Cardiac fibroblast (primary cell): ENCODE results near the gene ALDOC.
A peak's percentile ranks its signal among the peaks of the same experiment; 100 is the strongest.

ENCODE experiments used
- DNase-seq, 2 donors: peaks; one replicate each; pipeline versions ENCODE4 v3.0.0 to v3.0.0-alpha.2; 2010; ENCODE audit warnings: low read depth in 2 of 2
- H3K4me3 ChIP-seq, 2 donors: replicated peaks in 1 of 2; 1 replicate in 1 of 2; 2 replicates in 1 of 2; pipeline ENCODE4 v1.5.1; 2011; ENCODE audit warnings: low read depth in 2 of 2, low read length in 2 of 2, mild to moderate bottlenecking in 2 of 2, moderate library complexity in 1 of 2
- TF ChIP-seq, protein P1 (sequence below): IDR thresholded peaks from one replicate; pipeline ENCODE4 v1.5.1; 2011; ENCODE audit warnings: low read depth, mild to moderate bottlenecking, low read length, inconsistent platforms

ALDOC gene

DNA sequence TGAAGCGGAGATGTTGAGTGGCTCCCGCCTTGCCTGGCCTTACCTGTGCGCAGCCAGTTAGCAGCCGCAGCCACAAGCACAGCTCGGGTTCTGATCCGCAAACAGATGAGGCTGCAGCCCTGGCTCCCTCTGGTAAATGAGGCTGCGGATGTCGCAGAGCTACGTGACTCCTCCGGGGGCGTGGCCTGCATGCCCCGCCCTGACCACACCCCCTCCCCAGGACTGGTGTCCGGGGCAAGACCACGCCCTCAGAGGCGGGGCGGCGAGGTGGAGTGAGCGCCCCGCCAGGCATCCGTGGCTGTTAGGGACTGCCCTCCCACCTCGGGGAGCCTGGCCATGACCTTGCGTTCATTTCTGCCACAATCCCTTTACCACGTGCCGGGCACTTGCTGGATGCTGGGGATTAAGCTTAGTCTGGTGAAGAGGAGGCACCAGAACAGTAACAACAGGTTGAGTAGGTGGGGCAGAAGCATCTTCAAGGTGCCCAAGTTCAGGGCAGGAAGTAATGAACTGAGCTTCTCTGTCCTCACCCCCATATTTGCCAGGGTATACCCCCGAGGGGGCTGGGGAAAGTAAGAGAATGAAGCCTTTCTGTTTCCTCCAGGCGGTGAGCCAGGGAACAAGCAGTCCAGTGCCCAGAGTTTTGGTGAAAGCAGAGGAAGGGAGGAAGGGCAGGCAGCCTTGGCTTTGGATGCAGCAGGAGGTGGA, at the start of gene ALDOC:
Gene ALDOC, minus strand, starts transcription at position 138 of the 708 bp plus-strand sequence. CDS start 1,363 bp downstream, outside the sequence.
- TF ChIP-seq, protein P1, sequence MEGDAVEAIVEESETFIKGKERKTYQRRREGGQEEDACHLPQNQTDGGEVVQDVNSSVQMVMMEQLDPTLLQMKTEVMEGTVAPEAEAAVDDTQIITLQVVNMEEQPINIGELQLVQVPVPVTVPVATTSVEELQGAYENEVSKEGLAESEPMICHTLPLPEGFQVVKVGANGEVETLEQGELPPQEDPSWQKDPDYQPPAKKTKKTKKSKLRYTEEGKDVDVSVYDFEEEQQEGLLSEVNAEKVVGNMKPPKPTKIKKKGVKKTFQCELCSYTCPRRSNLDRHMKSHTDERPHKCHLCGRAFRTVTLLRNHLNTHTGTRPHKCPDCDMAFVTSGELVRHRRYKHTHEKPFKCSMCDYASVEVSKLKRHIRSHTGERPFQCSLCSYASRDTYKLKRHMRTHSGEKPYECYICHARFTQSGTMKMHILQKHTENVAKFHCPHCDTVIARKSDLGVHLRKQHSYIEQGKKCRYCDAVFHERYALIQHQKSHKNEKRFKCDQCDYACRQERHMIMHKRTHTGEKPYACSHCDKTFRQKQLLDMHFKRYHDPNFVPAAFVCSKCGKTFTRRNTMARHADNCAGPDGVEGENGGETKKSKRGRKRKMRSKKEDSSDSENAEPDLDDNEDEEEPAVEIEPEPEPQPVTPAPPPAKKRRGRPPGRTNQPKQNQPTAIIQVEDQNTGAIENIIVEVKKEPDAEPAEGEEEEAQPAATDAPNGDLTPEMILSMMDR = no peak
- DNase-seq = peak; percentile 90 to 96
- H3K4me3 ChIP-seq = peak within 1 kb of the TSS; percentile 38 to 47

DNA sequence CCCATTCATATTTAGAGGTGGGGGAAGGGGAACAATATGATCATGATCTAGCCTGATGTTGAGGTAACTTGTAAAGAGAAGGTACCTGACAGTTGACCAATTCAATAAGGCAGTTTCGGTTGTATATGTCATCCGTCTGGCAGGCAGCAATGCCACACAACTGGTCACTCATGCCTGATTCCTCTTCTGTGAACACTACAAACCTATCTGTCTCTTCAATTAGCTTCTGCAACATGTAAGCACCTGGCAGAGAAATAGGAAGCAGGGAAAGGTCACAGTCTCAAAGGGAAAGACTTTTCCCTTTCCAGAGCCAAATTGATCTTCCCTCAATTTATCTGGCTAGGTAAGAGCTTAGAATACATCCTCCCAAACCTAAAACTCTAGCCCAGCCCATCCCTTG, 47.5 kb upstream of the ALDOC start:
- DNase-seq = no peak
- TF ChIP-seq, protein P1 = no peak
- H3K4me3 ChIP-seq = no peak overlapping the region

DNA sequence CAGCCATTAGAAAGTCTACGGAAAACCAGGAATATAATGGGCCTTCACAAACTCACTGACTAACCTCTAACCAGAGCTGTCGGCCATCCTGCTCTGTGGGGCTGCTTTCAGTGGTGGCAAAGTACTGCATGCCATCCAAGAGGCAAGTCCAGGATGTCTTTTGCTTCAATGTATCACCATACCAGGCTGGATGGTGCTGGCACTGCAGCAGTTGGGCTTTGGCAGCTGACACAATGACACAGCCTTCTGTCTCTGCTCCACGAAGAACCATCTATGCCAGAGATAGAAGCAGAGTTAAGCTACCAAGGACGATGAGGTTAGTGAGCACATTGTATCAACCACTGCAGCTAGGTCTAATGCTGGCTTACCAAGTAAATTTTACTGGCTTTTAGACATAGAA, 47.0 kb upstream of the ALDOC start:
- DNase-seq = no peak
- TF ChIP-seq, protein P1 = no peak
- H3K4me3 ChIP-seq = no peak overlapping the region

DNA sequence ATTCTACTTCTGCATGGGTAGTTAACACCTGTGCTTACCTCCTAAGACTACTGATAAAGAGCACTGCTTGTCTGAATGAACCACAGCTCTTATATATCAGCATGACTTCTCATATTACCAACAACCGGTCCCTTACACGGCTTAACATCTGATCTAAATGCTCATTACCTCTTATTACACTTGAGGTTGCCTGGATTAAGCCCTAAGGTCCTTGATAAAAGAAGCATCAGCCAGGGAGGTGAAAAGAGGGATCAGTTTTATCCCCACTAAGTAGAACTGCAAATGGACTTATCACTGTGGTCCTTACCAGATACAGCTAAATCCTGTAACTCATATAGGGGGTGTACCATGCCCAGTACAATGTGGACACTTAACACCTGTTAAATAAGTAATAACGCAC, 45.5 kb upstream of the ALDOC start:
- no peak overlapping the region for H3K4me3 ChIP-seq
- no peak for DNase-seq
- TF ChIP-seq, protein P1 = no peak

DNA sequence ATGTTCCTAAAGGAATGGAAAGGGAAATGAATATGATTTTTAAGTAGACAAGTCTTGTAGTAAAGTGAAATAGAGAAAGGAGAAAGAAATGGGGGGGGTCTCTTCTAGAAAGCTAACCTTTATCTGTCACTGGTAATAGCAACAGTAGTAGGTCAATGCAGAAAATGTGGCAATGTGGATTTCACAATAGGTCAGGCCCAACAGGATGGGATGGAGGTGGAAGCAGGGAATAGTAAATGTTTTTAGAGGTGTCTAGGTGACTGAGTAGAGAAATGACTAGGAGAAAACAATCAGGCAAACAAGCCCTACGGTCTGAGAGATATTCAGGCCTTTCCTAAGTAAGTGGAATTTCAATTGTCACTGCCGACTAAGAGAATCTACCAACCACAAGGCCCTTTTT, 43.3 kb upstream of the ALDOC start:
- H3K4me3 ChIP-seq = no peak overlapping the region
- no peak for DNase-seq
- TF ChIP-seq, protein P1 = no peak

DNA sequence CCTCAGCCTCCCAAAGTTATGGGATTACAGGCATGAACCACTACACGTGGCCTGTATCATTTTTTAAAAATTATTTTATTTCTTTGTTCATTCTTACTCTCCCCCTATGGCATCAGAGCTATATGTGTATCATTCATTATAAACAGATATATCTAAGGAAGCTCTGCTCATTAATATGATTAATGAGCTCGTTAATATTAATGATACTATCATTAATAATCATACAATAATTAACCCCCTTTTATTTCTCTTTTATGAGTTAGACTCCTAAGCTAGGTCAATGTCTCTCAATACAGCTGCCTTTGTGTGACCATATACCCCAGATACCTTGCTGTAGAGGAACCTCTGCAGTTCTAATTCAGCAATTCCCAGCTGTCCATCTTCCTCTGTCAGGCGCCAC, 41.8 kb upstream of the ALDOC start:
- no peak overlapping the region for H3K4me3 ChIP-seq
- no peak for DNase-seq
- TF ChIP-seq, protein P1 = no peak

DNA sequence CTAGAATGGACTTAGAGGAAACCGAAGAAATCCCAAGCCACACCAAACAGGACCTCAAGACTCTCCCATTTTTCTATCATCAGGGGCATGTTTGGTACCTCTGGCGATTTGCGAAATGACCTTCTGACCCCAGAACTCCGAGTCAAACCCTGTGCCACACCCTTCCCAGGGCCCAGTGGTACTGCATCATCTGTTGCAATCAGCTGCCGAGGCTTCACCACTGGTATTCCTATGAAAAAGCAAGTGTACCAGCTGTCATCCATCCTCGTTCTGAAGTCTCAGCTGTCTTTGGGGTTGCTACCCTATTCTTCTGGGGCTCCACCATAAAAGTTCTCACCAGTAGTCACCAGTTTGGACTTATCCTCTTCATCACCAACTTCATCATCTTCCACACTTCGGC, 39.6 kb upstream of the ALDOC start:
- no peak overlapping the region for H3K4me3 ChIP-seq
- no peak for DNase-seq
- TF ChIP-seq, protein P1 = no peak
